ENCODE data around the gene PCIF1.
A peak's percentile ranks its signal among the peaks of the same experiment; 100 is the strongest.

The PCIF1 gene

GRCh38 chr20:45904583-45905504 is 29.6 kb upstream of the PCIF1 start:
- no peak for DNase-seq (ENCODE audit: low read depth)

- DNase-seq (ENCODE audit: low read depth) = peak; percentile 78
Measured at GRCh38 chr20:45905505-45906079, 28.9 kb upstream of the PCIF1 start.

- DNase-seq (ENCODE audit: low read depth) = no peak
Measured at GRCh38 chr20:45907219-45907948, 27.1 kb upstream of the PCIF1 start.

- DNase-seq (ENCODE audit: low read depth) = no peak
Measured at GRCh38 chr20:45908084-45908483, 26.4 kb upstream of the PCIF1 start.

- DNase-seq (ENCODE audit: low read depth) = no peak
Measured at GRCh38 chr20:45909336-45909808, 25.1 kb upstream of the PCIF1 start.

- DNase-seq (ENCODE audit: low read depth) = no peak
Measured at GRCh38 chr20:45909817-45910669, 24.4 kb upstream of the PCIF1 start.

- DNase-seq (ENCODE audit: low read depth) = peak; percentile 100
Measured at GRCh38 chr20:45910670-45911485, 23.6 kb upstream of the PCIF1 start.

GRCh38 chr20:45911486-45912343 is 22.8 kb upstream of the PCIF1 start, which contains the start of gene PLTP:
TSS of gene PLTP (minus strand) at chr20:45912155. CDS start at chr20:45911452, 703 bp downstream.
- peak; percentile 62 for DNase-seq (ENCODE audit: low read depth)

GRCh38 chr20:45912344-45912682 is 22.2 kb upstream of the PCIF1 start:
- no peak for DNase-seq (ENCODE audit: low read depth)

GRCh38 chr20:45913116-45913515 is 21.4 kb upstream of the PCIF1 start:
- peak; percentile 35 for DNase-seq (ENCODE audit: low read depth)

GRCh38 chr20:45917790-45918141 is 16.7 kb upstream of the PCIF1 start:
- DNase-seq (ENCODE audit: low read depth) = peak; percentile 56

- peak; percentile 54 for DNase-seq (ENCODE audit: low read depth)
Measured at GRCh38 chr20:45918182-45918737, 16.2 kb upstream of the PCIF1 start.

GRCh38 chr20:45918779-45919537 is 15.5 kb upstream of the PCIF1 start:
- DNase-seq (ENCODE audit: low read depth) = peak; percentile 56

GRCh38 chr20:45919542-45920399 is 14.7 kb upstream of the PCIF1 start:
- DNase-seq (ENCODE audit: low read depth) = peak; percentile 95

- DNase-seq (ENCODE audit: low read depth) = peak; percentile 60
Measured at GRCh38 chr20:45920462-45921336, 13.8 kb upstream of the PCIF1 start.

- DNase-seq (ENCODE audit: low read depth) = no peak
Measured at GRCh38 chr20:45921337-45922189, 12.9 kb upstream of the PCIF1 start.

Measured in iris pigment epithelial cell (primary cell).